HepG2 (cell line): ENCODE data around the gene DEFB124. TPM values are rescaled to one million over a fixed set of nuclear protein-coding genes. Genes with fewer than 3 reads are reported as not detected.

Experiments used
- BHLHE40 ChIP-seq: IDR thresholded peaks from 2 replicates; pipeline ENCODE4 v1.6.1; 2011; ENCODE audit warnings: low read length, improper control_type of control experiment
- CCAR2 ChIP-seq: fragments of 200-400 bp; formaldehyde crosslinking; optimal IDR thresholded peaks from 2 replicates; pipeline ENCODE3; 2018; ENCODE audit warnings: low read depth, mild to moderate bottlenecking, low read length, moderate library complexity
- IKZF5 ChIP-seq: IDR thresholded peaks from 2 replicates; pipeline ENCODE4 v1.6.1; 2018; ENCODE audit warnings: missing genetic modification reagents, mild to moderate bottlenecking, missing compliant biosample characterization
- KDM5A ChIP-seq: fragments of 200-600 bp; sonication (generic); IDR thresholded peaks from 2 replicates; pipeline ENCODE4 v1.7.0; 2018; ENCODE audit warnings: antibody characterized with exemption, mild to moderate bottlenecking, low read length, borderline replicate concordance
- KMT2A ChIP-seq: sonication (generic); formaldehyde crosslinking; IDR thresholded peaks from 2 replicates; pipeline ENCODE4 v1.4.0; 2020; ENCODE audit warnings: missing genetic modification reagents
- MXI1 ChIP-seq: IDR thresholded peaks from 3 replicates; pipeline ENCODE4 v1.6.1; 2012; ENCODE audit warnings: low read depth, low read length, inconsistent platforms, borderline replicate concordance
- PHF21A ChIP-seq: sonication (generic); formaldehyde crosslinking; IDR thresholded peaks from 2 replicates; pipeline ENCODE4 v1.5.0; 2020; ENCODE audit warnings: mild to moderate bottlenecking, missing genetic modification reagents
- POLR2A ChIP-seq, 2 experiments: IDR thresholded peaks; 2 replicates each; pipeline ENCODE4 v1.6.1; 2011; ENCODE audit warnings: low read depth in 2 of 2, low read length in 2 of 2, mild to moderate bottlenecking in 1 of 2, moderate library complexity in 1 of 2; ENCODE audit not compliant: insufficient read depth in 1 of 2
- RBM22 ChIP-seq: fragments of 200-400 bp; formaldehyde crosslinking; optimal IDR thresholded peaks from 2 replicates; pipeline ENCODE3; 2017; ENCODE audit warnings: mild to moderate bottlenecking, low read length, moderate library complexity
- REPIN1 ChIP-seq: sonication (generic); formaldehyde crosslinking; IDR thresholded peaks from 2 replicates; pipeline ENCODE4 v1.8.0; 2022; ENCODE audit warnings: missing genetic modification reagents, low read depth, mild to moderate bottlenecking, borderline replicate concordance
- SALL1 ChIP-seq: sonication (generic); formaldehyde crosslinking; IDR thresholded peaks from 2 replicates; pipeline ENCODE4 v1.8.0; 2022; ENCODE audit warnings: mild to moderate bottlenecking, missing genetic modification reagents
- SSRP1 ChIP-seq: IDR thresholded peaks from 2 replicates; pipeline ENCODE4 v1.6.1; 2016; ENCODE audit warnings: control low read depth
- TRIM24 ChIP-seq: sonication (generic); formaldehyde crosslinking; IDR thresholded peaks from 2 replicates; pipeline ENCODE4 v1.8.0; 2022; ENCODE audit warnings: mild to moderate bottlenecking, missing genetic modification reagents
- TSC22D2 ChIP-seq: sonication (generic); formaldehyde crosslinking; IDR thresholded peaks from 2 replicates; pipeline ENCODE4 v1.5.1; 2020; ENCODE audit warnings: missing genetic modification reagents, mild to moderate bottlenecking, borderline replicate concordance
- ZFYVE20 ChIP-seq: sonication (generic); formaldehyde crosslinking; IDR thresholded peaks from 2 replicates; pipeline ENCODE4 v1.8.0; 2023; ENCODE audit warnings: low read depth, mild to moderate bottlenecking, moderate library complexity, missing genetic modification reagents, borderline replicate concordance
- ZNF160 ChIP-seq: sonication (generic); formaldehyde crosslinking; IDR thresholded peaks from 2 replicates; pipeline ENCODE4 v1.8.0; 2022; ENCODE audit warnings: mild to moderate bottlenecking, inconsistent platforms, missing genetic modification reagents
- ZNF749 ChIP-seq: sonication (generic); formaldehyde crosslinking; IDR thresholded peaks from 2 replicates; pipeline ENCODE4 v1.8.0; 2022; ENCODE audit warnings: mild to moderate bottlenecking, missing genetic modification reagents, moderate library complexity, borderline replicate concordance
- ZNF768 ChIP-seq: sonication (generic); formaldehyde crosslinking; IDR thresholded peaks from 2 replicates; pipeline ENCODE4 v1.4.0; 2020; ENCODE audit warnings: missing genetic modification reagents
- ZNF772 ChIP-seq: sonication (generic); formaldehyde crosslinking; IDR thresholded peaks from 2 replicates; pipeline ENCODE4 v1.5.0; 2020; ENCODE audit warnings: mild to moderate bottlenecking, missing genetic modification reagents
- polyA plus RNA-seq, 8 experiments: library from polyadenylated mRNA; depleted of rRNA in 3 of 8; stranded (reverse) in 7 of 8; unstranded in 1 of 8; fragments of >200 nt; fragmentation: Illumina TruSeq in 4 of 8; extraction: Trizol in 4 of 8; gene quantifications; 2 replicates each; pipeline versions ENCODE4 v1.2.1 to v1.2.3, GENCODE V29; 2011 to 2016; ENCODE audit warnings: low read depth in 4 of 8, missing spikeins in 1 of 8, mixed read lengths in 1 of 8; ENCODE audit not compliant: insufficient read depth in 1 of 8
- total RNA-seq, 5 experiments: library from RNA; depleted of rRNA; stranded (reverse); fragments of >200 nt; fragmentation: Illumina TruSeq; extraction: Trizol; gene quantifications; 2 replicates each; pipeline ENCODE4 v1.2.3, GENCODE V29; 2016; ENCODE audit warnings: low read depth in 1 of 5
- TF ChIP-seq, protein P1 (sequence below): sonication (generic); formaldehyde crosslinking; IDR thresholded peaks from 2 replicates; pipeline ENCODE4 v1.4.0; 2020; ENCODE audit warnings: missing genetic modification reagents
- TF ChIP-seq, protein P2 (sequence below): IDR thresholded peaks from 2 replicates; pipeline ENCODE4 v1.6.1; 2016; ENCODE audit warnings: missing compliant biosample characterization, missing genetic modification reagents, borderline replicate concordance
- TF ChIP-seq, protein P3 (sequence below): sonication (generic); formaldehyde crosslinking; IDR thresholded peaks from 2 replicates; pipeline ENCODE4 v1.4.0; 2020; ENCODE audit warnings: missing genetic modification reagents, mild to moderate bottlenecking, borderline replicate concordance

DEFB124 gene
- total and polyA plus RNA-seq, 2 of the 13 experiments (the other 11 are each of a cell fraction or from before 2014, with no cell fraction given), result not detected

- TF ChIP-seq ZFYVE20 (CRISPR knock-in tag) (no peak), BHLHE40 (peak; percentile 84), KMT2A (CRISPR knock-in tag) (peak; percentile 89), IKZF5 (peak; percentile 81), REPIN1 (CRISPR knock-in tag) (peak; percentile 55; the same call in 1 of the 2 replicates), MXI1 (peak; percentile 99), KDM5A (peak; percentile 95), ZNF768 (peak; percentile 83; the same call in 1 of the 2 replicates), SALL1 (CRISPR knock-in tag) (peak; percentile 94), ZNF749 (CRISPR knock-in tag) (peak; percentile 92; the same call in 1 of the 2 replicates), RBM22 (peak; percentile 68), TSC22D2 (CRISPR knock-in tag) (peak; percentile 81; the same call in 1 of the 2 replicates), POLR2A (IDR thresholded peaks at IDR 0.05; ENCODE audit: insufficient read depth in 1 of 2, low read depth in 2 of 2, low read length in 2 of 2) (peak; percentile 99 to 100), PHF21A (peak; percentile 66; the same call in 1 of the 2 replicates), SSRP1 (CRISPR knock-in tag) (peak; percentile 85), ZNF772 (CRISPR knock-in tag) (peak; percentile 99; the same call in 1 of the 2 replicates), TRIM24 (CRISPR knock-in tag) (no peak), CCAR2 (peak; percentile 71), ZNF160 (CRISPR knock-in tag) (peak; percentile 92)
- TF ChIP-seq, protein P1, sequence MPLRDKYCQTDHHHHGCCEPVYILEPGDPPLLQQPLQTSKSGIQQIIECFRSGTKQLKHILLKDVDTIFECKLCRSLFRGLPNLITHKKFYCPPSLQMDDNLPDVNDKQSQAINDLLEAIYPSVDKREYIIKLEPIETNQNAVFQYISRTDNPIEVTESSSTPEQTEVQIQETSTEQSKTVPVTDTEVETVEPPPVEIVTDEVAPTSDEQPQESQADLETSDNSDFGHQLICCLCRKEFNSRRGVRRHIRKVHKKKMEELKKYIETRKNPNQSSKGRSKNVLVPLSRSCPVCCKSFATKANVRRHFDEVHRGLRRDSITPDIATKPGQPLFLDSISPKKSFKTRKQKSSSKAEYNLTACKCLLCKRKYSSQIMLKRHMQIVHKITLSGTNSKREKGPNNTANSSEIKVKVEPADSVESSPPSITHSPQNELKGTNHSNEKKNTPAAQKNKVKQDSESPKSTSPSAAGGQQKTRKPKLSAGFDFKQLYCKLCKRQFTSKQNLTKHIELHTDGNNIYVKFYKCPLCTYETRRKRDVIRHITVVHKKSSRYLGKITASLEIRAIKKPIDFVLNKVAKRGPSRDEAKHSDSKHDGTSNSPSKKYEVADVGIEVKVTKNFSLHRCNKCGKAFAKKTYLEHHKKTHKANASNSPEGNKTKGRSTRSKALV (CRISPR knock-in tag), result peak; percentile 98
- TF ChIP-seq, protein P2, sequence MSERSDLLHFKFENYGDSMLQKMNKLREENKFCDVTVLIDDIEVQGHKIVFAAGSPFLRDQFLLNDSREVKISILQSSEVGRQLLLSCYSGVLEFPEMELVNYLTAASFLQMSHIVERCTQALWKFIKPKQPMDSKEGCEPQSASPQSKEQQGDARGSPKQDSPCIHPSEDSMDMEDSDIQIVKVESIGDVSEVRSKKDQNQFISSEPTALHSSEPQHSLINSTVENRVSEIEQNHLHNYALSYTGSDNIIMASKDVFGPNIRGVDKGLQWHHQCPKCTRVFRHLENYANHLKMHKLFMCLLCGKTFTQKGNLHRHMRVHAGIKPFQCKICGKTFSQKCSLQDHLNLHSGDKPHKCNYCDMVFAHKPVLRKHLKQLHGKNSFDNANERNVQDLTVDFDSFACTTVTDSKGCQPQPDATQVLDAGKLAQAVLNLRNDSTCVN (CRISPR knock-in tag), result no peak; the same call in 1 of the 2 replicates
- TF ChIP-seq, protein P3, sequence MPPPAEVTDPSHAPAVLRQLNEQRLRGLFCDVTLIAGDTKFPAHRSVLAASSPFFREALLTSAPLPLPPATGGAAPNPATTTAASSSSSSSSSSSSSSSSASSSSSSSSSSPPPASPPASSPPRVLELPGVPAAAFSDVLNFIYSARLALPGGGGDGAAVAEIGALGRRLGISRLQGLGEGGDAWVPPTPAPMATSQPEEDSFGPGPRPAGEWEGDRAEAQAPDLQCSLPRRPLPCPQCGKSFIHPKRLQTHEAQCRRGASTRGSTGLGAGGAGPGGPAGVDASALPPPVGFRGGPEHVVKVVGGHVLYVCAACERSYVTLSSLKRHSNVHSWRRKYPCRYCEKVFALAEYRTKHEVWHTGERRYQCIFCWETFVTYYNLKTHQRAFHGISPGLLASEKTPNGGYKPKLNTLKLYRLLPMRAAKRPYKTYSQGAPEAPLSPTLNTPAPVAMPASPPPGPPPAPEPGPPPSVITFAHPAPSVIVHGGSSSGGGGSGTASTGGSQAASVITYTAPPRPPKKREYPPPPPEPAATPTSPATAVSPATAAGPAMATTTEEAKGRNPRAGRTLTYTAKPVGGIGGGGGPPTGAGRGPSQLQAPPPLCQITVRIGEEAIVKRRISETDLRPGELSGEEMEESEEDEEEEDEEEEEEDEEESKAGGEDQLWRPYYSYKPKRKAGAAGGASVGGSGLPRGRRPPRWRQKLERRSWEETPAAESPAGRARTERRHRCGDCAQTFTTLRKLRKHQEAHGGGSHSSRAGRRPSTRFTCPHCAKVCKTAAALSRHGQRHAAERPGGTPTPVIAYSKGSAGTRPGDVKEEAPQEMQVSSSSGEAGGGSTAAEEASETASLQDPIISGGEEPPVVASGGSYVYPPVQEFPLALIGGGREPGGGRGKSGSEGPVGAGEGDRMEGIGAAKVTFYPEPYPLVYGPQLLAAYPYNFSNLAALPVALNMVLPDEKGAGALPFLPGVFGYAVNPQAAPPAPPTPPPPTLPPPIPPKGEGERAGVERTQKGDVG (CRISPR knock-in tag), result peak; percentile 80; the same call in 1 of the 2 replicates
Observed at GRCh38 chr20:31514154-31515071, 39.5 kb upstream of the DEFB124 start, which contains the start of gene HM13 (continued).
